ENCODE data around the gene SRGAP3.

Gene SRGAP3

DNA sequence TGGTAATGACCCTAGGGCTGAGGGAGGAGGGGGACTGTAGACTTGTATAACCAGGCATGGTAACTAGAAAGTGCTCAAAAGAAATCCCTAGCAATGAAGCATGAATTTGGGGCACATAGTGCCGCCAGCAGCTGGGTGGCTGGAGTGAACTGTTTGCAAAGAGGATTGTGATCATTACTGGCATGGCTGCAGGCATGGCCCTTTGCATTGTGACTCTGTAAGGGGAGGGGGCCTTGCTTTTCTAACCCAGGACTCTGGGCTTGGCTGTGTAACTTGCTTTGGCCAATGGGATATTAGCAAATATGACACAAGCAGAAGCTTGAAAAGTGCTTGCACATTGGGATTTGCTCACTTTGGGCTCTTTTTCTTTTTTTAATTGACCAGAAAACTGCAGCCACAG lies 173.7 kb downstream of the SRGAP3 start:
- DNase-seq: no peak

DNA sequence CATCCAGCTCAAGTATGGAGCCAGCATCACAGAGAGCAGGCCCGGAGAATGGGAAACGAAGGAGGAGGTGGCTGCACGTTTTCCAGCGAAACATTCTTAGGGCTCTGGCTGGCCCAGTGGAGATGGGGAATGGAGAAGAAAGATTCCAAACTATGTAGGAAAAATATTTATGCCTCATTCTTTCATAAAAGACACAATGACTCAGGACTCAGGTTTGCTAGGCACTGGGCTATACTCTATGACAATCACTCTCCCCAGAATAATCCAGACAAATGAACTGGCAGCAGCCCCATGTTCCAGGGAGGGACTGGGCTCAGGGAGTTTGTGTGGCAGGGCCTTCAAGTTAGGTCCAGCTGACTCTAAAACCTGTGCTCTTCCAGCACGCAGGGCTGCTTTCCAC lies 175.4 kb downstream of the SRGAP3 start:
- DNase-seq: no peak

GRCh38 chr3:9072667-9073009 lies 176.8 kb downstream of the SRGAP3 start:
- DNase-seq: no peak

DNA sequence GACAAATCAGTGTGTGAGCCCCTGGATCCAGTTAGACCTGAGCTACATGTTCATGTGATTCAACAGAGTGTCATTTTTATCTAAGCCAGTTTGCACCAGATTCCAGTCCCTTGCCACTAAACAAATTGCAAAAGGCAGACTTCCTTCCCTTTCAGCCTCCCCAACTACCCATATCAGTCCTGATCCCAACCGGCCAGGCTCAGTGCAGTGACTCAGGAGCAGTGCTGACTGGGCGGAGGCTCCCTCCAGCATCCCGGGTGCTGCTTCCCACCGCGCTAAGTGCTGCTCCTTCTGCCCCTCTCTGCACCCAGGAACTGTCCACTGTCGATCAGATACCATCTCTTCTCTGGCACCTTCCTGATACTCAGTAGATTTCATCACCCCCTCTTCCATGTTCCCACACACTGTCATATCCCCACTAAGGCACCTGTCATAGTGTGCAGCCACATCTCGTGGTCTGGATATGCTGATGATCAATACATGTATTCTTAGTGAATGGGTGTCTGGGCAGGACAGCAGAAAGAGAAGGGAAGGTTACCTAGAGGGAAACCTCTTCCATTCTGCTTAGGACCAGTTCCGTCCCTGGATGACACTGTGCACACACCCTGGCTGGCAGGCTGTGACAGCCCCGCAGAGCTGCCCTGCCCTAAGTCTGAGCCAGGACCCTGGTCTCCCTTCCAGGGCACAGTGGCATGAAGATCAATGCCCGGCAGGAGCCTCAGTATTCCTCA lies 177.3 kb downstream of the SRGAP3 start:
- DNase-seq: no peak

- no peak for DNase-seq
Measured at GRCh38 chr3:9070961-9071360, 178.5 kb downstream of the SRGAP3 start.

DNA sequence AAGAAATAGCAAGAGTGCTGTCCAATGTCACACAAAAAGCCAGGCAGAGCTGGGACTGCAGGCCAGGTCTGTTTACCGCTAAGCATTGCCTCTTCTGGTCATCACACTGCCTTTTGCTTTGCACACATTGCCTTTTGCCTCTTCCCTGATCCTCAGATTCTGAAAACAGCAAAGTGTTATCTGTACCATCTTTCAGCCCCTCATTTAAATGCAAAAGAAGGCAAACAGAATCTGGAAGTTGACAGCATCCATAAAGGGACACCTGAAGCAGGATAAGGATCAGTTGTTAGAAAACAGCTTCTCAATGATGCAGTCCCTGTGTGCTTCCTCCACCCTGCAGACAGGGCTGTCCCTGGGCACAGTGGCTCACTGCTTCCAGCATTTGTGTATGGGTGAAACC lies 179.5 kb downstream of the SRGAP3 start:
- DNase-seq: no peak

GRCh38 chr3:9068051-9068450 lies 181.4 kb downstream of the SRGAP3 start:
- DNase-seq: no peak

DNA sequence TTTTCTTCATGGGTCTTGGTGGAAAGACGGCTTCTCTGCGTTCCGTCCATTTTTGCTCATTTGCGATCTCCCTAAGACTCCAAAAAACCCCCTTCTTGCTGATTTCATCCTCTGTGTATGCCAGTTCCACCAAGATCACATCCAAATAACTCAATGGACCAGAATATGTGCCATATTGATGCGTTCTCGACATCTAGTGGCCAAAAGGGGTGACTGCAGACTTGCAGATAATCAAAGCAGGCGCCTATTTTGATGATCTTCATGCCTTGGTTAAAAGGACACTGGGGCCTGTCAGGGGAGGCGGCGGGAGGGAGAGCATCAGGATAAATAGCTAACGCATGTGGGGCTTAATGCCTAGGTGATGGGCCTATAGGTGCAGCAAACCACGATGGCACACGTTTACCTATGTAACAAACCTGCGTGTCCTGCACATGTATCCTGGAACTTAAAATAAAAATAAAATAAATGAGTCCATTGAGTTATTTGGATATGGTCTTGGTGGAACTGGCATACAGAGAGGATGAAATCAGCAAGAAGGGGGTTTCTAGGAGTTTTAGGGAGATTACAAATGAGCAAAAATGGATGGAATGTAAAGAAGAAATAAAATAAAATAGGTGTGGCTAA lies 182.0 kb downstream of the SRGAP3 start:
- DNase-seq: peak; percentile 50

GRCh38 chr3:9066775-9067174 lies 182.7 kb downstream of the SRGAP3 start:
- no peak for DNase-seq

- no peak for DNase-seq
Measured at GRCh38 chr3:9066141-9066540, 183.3 kb downstream of the SRGAP3 start.

DNA sequence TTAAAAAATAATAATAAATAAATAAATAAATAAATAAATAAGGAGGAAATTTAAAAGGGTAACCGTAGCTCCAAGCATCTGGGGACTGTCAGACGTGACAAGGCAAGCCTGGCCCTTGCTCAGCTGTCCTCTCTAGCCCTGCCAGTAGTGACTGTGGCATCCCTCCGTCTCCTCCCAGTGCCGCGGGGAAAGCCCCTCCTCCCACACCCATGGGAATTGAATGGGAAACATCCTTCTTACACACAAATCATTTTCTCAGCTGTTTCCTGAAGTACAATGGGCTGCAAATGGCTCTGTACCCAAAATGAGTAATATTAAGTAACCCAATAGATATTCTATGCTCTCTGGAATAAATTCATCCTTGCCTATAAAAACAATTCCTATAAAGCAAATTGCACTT lies 184.6 kb downstream of the SRGAP3 start:
- no peak for DNase-seq

DNA sequence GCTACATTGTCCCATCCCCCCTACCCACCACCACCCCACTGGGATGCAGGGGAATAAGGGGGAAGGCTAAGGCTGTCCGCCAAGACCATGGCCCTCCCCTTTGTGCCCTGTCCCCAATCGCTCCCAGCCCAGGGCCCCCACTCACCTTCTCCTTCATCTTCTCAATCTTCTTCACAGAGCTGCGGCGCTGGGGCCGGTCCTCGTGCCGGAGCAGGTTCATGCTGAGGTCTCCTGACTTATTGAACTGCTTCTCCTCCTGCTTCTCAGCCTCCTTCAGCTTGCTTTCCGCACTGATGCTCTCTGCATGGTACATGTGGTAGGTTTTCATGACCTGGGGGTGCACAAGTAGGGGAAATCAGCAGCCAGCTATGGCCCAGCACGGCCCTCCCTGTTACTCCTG lies 185.2 kb downstream of the SRGAP3 start:
- DNase-seq: no peak

GRCh38 chr3:9062570-9062969 lies 186.9 kb downstream of the SRGAP3 start:
- no peak for DNase-seq

DNA sequence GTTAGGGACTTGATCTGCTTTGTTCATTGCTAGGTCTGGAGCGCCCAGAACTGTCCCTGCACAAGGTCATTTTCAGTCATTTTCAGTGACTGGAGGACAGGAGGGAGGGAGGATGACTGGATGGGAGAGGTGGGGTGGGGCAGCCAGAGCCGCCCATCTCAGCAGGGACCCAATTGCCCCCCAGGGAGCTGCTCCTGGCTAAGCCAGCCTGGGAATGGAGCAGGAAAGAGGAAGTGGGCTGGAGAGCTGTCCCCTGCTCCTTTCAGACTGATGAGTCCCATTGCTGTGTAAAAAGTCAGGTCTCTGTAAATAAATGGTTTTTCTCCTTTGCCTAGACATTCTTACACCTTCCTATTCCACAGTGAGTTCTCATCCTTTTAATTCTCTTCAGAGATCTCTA lies 187.8 kb downstream of the SRGAP3 start:
- no peak for DNase-seq

DNA sequence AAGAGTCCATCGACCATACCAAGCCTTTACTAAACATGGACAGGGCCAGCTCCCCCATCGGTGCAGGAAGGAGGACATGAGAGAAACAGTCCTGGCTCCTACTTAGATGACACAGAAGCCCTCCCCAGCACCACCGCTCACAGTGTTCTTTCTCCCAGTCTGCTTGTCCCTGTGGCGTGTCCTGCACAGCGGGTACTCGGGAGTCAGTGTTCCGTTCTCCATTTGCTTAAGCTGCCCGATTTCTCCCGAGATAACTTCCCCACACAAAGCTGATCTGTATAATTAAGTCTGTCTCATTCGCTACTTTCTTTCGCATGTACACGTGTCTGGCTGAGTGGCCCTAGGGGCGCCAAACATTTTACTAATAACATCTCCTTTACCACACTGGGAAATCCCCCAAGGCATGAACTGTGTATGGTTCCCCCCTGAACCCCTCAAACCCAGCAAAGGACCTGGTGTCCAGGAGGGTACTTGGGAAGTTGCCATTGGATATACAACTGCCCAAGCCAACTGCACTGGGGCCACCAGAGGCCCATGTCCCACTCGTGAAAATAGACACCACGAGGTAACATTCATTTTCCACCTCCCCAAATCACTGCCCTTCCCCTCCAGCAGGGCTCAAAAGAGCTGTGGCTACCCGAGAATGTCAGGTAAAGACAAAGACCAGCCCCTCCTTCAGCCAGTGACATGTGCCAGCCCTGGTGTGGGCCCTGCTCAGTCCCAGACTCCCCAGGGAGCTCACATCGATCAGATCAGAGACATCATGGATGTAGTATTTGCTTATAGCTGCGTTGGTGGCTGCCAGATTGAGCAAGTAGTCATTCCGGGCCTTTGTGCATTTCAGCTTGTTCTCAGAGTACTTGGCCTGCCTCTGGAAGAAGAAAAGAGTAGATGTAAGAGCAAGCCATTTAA lies 189.7 kb downstream of the SRGAP3 start:
- DNase-seq: no peak

DNA sequence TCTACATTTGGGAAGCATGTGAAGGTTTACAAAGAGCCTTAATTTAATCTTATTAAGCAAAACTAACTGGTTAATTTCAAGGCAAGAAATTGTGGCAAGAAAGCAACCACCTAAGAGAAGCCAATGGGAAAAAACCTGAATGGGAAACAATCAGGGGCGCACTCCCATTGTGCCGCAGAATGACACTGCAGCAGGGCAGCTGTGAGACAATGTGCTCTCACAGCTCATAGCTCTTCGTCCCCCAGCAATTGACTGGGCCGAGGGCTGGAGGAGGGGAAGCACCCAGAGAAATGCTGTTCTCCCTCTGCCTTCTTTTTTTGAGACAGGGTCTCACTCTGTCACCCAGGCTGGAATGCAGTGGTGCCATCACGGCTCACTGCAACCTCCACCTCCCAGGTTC lies 192.9 kb downstream of the SRGAP3 start:
- DNase-seq: no peak

DNA sequence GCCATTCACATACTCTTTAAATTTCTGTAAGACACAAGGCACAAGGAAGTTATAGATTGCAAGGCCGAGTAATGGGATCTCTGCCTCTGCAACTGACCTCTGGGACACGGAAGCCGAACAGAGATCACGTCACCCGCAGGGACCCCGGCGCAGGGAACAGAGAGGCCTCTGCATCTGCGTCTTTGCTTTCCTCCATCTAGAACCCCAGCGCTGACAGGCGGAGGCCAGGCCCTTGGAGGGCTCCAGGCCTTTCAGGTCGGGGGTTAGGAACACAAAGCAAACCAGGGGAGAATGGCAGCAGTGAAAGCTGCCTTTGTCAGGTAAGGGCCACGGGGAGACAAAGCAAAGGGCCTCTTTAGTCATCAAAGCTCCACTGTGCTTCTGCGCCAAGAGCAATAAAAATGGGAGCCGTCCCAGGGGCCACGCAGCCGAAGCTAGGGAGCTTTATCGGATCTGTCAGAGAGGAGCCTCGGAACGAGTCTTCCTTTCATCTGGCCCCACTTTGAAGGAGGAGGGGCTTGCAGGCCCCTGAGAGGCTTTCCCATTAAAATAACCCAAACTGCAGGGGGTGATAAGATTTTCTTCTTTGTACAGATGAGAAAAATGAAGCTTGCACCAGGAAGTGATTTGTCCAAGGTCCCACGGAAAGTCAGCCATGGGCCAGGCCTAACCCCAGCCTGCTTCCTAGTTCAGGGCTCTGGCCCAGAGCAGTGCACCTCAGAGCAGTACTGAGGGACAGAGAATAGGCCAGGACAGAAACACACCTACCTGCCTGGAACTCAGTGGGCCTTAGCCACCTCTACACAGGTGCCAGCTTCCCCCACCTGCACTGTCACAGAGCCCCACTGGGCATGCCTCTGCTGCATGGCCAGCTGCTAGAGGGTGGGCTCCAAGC lies 201.7 kb downstream of the SRGAP3 start:
- no peak for DNase-seq

- no peak for DNase-seq
Measured at GRCh38 chr3:9045371-9045770, 204.1 kb downstream of the SRGAP3 start.

DNA sequence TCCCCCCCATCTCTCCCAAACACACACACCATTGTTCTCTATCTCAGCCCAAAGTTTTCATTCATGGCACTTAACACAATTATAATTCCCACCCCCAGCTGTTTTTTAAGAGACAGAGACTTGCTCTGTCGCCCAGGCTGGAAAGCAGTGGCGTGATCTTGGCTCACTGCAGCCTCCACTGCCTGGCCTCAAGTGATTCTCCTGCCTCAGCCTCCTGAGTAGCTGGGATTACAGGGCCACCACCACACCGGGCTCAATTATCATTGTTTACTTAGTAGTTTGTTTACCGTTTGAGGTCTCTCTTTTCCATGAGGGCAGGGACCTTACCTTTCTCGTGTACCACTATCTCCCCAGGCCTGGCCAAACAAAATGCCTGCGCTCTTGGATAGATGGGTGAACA lies 206.4 kb downstream of the SRGAP3 start:
- no peak for DNase-seq

DNA sequence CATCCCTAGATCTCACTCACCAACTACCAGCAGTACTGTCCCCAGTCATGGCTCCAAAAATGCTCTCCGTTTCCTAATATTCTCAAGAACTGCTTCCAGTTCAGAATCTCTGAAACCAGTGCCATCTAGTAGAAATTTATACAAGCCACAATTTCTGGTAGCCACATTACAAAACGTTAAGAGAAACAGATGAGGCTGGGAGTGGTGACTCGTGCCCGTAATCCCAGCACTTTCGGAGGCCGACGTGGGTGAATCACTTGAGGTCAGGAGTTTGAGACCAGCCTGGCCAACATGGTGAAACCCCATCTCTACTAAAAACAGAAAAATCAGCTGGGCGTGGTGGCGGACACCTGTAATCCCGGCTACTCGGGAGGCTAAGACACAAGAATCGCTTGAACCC lies 207.8 kb downstream of the SRGAP3 start:
- DNase-seq: no peak

- no peak for DNase-seq
Measured at GRCh38 chr3:9040996-9041395, 208.4 kb downstream of the SRGAP3 start.

- no peak for DNase-seq
Measured at GRCh38 chr3:9037144-9037711, 212.2 kb downstream of the SRGAP3 start.
